Activated T-helper 17 cell treated with anti-CD3 and anti-CD28 coated beads, Interleukin-2, amount 50 U/mL, for 72 hours (primary cell): Measurements from ENCODE around the gene PDPR. TPM values are rescaled to one million over a fixed set of nuclear protein-coding genes. Genes with fewer than 3 reads are reported as not detected.
A peak's percentile ranks its signal among the peaks of the same experiment; 100 is the strongest.
"Not testable (repeated sequence)": the region's sequence is repeated elsewhere in the genome, so short reads cannot be mapped to it uniquely, and the experiment has no call there.

Experiments
- ATAC-seq: fragments of 150-1000 bp; cut with Tn5 transposase; replicated peaks from 2 replicates; pipeline ENCODE4 v1.10.0; 2021; ENCODE audit warnings: mild to moderate bottlenecking, moderate library complexity
- H3K27ac Mint-ChIP-seq: one replicate; pipeline ENCODE4 v1.8.0; 2022; ENCODE audit warnings: mixed read lengths
- H3K27me3 Mint-ChIP-seq: one replicate; pipeline ENCODE4 v1.8.0; 2022; ENCODE audit warnings: mixed read lengths
- H3K36me3 Mint-ChIP-seq: one replicate; pipeline ENCODE4 v1.8.0; 2022; ENCODE audit warnings: low read depth, mild to moderate bottlenecking, mixed read lengths
- H3K4me1 Mint-ChIP-seq: one replicate; pipeline ENCODE4 v1.8.0; 2022; ENCODE audit warnings: mixed read lengths
- H3K4me3 Mint-ChIP-seq: one replicate; pipeline ENCODE4 v1.8.0; 2022; ENCODE audit warnings: mild to moderate bottlenecking, mixed read lengths
- H3K9me3 Mint-ChIP-seq: one replicate; pipeline ENCODE4 v1.8.0; 2022; ENCODE audit warnings: mixed read lengths
- total RNA-seq, 2 donors: library from RNA; stranded (reverse); gene quantifications; one replicate each; pipeline ENCODE4 v1.2.3, GENCODE V29; 2022

Gene PDPR
- total RNA-seq, 2 donors from 2014 or later, result 33.3 to 34.4 TPM

- H3K36me3 Mint-ChIP-seq, H3K4me1 Mint-ChIP-seq, H3K27me3 Mint-ChIP-seq, H3K27ac Mint-ChIP-seq, H3K4me3 Mint-ChIP-seq, H3K9me3 Mint-ChIP-seq, ATAC-seq: not testable (repeated sequence)
Measured at GRCh38 chr16:70112162-70112561, 2.0 kb upstream of the PDPR start.

GRCh38 chr16:70113599-70113981 lies 542 bp upstream of the PDPR start:
- H3K27me3 Mint-ChIP-seq, H3K9me3 Mint-ChIP-seq: not testable (repeated sequence)
- Mint-ChIP-seq H3K4me3 (peak overlapping the region; percentile 84), H3K36me3 (peaks cover 14% of the 10 kb centered on the region), H3K27ac (peak overlapping the region; percentile 22), H3K4me1 (peaks cover 23% of the 10 kb centered on the region)
- ATAC-seq, result peak; percentile 51

- not testable (repeated sequence) for H3K9me3 Mint-ChIP-seq, H3K27me3 Mint-ChIP-seq, ATAC-seq, H3K4me3 Mint-ChIP-seq
- peaks cover 24% of the 10 kb centered on the region for H3K4me1 Mint-ChIP-seq
- peak overlapping the region; percentile 23 for H3K27ac Mint-ChIP-seq
- peaks cover 53% of the 10 kb centered on the region for H3K36me3 Mint-ChIP-seq
Measured at GRCh38 chr16:70118354-70118753, 4.2 kb downstream of the PDPR start.

GRCh38 chr16:70118776-70119175 lies 4.6 kb downstream of the PDPR start:
- peak overlapping the region; percentile 23 for H3K27ac Mint-ChIP-seq
- not testable (repeated sequence) for H3K9me3 Mint-ChIP-seq

GRCh38 chr16:70120398-70120797 lies 6.3 kb downstream of the PDPR start:
- not testable (repeated sequence) for H3K4me3 Mint-ChIP-seq, H3K9me3 Mint-ChIP-seq, ATAC-seq, H3K27ac Mint-ChIP-seq, H3K27me3 Mint-ChIP-seq
- peaks cover 71% of the 10 kb centered on the region for H3K36me3 Mint-ChIP-seq
- H3K4me1 Mint-ChIP-seq, result peaks cover 20% of the 10 kb centered on the region

More at GRCh38 chr16:70118776-70119175, 4.6 kb downstream of the PDPR start:
- Mint-ChIP-seq H3K36me3 (peaks cover 58% of the 10 kb centered on the region), H3K4me1 (peaks cover 24% of the 10 kb centered on the region)
- H3K27me3 Mint-ChIP-seq, H3K4me3 Mint-ChIP-seq, ATAC-seq: not testable (repeated sequence)

GRCh38 chr16:70123822-70124221 lies 9.7 kb downstream of the PDPR start:
- H3K9me3 Mint-ChIP-seq, ATAC-seq, H3K4me1 Mint-ChIP-seq, H3K27ac Mint-ChIP-seq, H3K4me3 Mint-ChIP-seq, H3K27me3 Mint-ChIP-seq: not testable (repeated sequence)
- H3K36me3 Mint-ChIP-seq, result peaks cover 89% of the 10 kb centered on the region

GRCh38 chr16:70126226-70126625 lies 12.1 kb downstream of the PDPR start:
- H3K36me3 Mint-ChIP-seq, result peaks cover 97% of the 10 kb centered on the region
- not testable (repeated sequence) for H3K4me1 Mint-ChIP-seq, H3K27ac Mint-ChIP-seq, H3K4me3 Mint-ChIP-seq, ATAC-seq, H3K9me3 Mint-ChIP-seq, H3K27me3 Mint-ChIP-seq

- not testable (repeated sequence) for H3K9me3 Mint-ChIP-seq, ATAC-seq, H3K4me1 Mint-ChIP-seq, H3K27me3 Mint-ChIP-seq, H3K4me3 Mint-ChIP-seq, H3K27ac Mint-ChIP-seq
- H3K36me3 Mint-ChIP-seq, result peaks cover 97% of the 10 kb centered on the region
Measured at GRCh38 chr16:70127706-70128105, 13.6 kb downstream of the PDPR start.

- ATAC-seq, H3K4me1 Mint-ChIP-seq, H3K27me3 Mint-ChIP-seq, H3K9me3 Mint-ChIP-seq, H3K4me3 Mint-ChIP-seq, H3K27ac Mint-ChIP-seq: not testable (repeated sequence)
- H3K36me3 Mint-ChIP-seq, result peaks cover 97% of the 10 kb centered on the region
Measured at GRCh38 chr16:70128844-70129243, 14.7 kb downstream of the PDPR start.

- Mint-ChIP-seq H3K27ac (peak overlapping the region; percentile 33), H3K36me3 (peaks cover 100% of the 10 kb centered on the region)
- not testable (repeated sequence) for H3K4me3 Mint-ChIP-seq, H3K4me1 Mint-ChIP-seq, H3K27me3 Mint-ChIP-seq, ATAC-seq, H3K9me3 Mint-ChIP-seq
Measured at GRCh38 chr16:70135796-70136195, 21.7 kb downstream of the PDPR start.

- not testable (repeated sequence) for H3K4me3 Mint-ChIP-seq, H3K9me3 Mint-ChIP-seq, H3K27me3 Mint-ChIP-seq, H3K4me1 Mint-ChIP-seq, H3K27ac Mint-ChIP-seq, ATAC-seq
- peaks cover 100% of the 10 kb centered on the region for H3K36me3 Mint-ChIP-seq
Measured at GRCh38 chr16:70136595-70136994, 22.5 kb downstream of the PDPR start.

GRCh38 chr16:70142739-70143138 lies 28.6 kb downstream of the PDPR start:
- peaks cover 85% of the 10 kb centered on the region for H3K36me3 Mint-ChIP-seq
- H3K4me1 Mint-ChIP-seq, ATAC-seq, H3K27me3 Mint-ChIP-seq, H3K27ac Mint-ChIP-seq, H3K4me3 Mint-ChIP-seq, H3K9me3 Mint-ChIP-seq: not testable (repeated sequence)

GRCh38 chr16:70143231-70143895 lies 29.2 kb downstream of the PDPR start:
- ATAC-seq, H3K9me3 Mint-ChIP-seq, H3K27ac Mint-ChIP-seq, H3K27me3 Mint-ChIP-seq, H3K4me3 Mint-ChIP-seq, H3K4me1 Mint-ChIP-seq: not testable (repeated sequence)
- peaks cover 85% of the 10 kb centered on the region for H3K36me3 Mint-ChIP-seq

- H3K36me3 Mint-ChIP-seq, result peaks cover 85% of the 10 kb centered on the region
- H3K4me3 Mint-ChIP-seq, H3K9me3 Mint-ChIP-seq, H3K27ac Mint-ChIP-seq, H3K4me1 Mint-ChIP-seq, H3K27me3 Mint-ChIP-seq, ATAC-seq: not testable (repeated sequence)
Measured at GRCh38 chr16:70147853-70148252, 33.7 kb downstream of the PDPR start.

GRCh38 chr16:70148453-70148852 lies 34.3 kb downstream of the PDPR start:
- peaks cover 85% of the 10 kb centered on the region for H3K36me3 Mint-ChIP-seq
- not testable (repeated sequence) for H3K9me3 Mint-ChIP-seq, H3K4me1 Mint-ChIP-seq, H3K4me3 Mint-ChIP-seq, H3K27me3 Mint-ChIP-seq, H3K27ac Mint-ChIP-seq, ATAC-seq

GRCh38 chr16:70149296-70149695 lies 35.2 kb downstream of the PDPR start:
- not testable (repeated sequence) for ATAC-seq, H3K27ac Mint-ChIP-seq
- peaks cover 88% of the 10 kb centered on the region for H3K36me3 Mint-ChIP-seq

More at GRCh38 chr16:70149296-70149695, 35.2 kb downstream of the PDPR start:
- not testable (repeated sequence) for H3K27me3 Mint-ChIP-seq, H3K4me3 Mint-ChIP-seq, H3K9me3 Mint-ChIP-seq, H3K4me1 Mint-ChIP-seq
